ENCODE data around the gene RTF1. TPM values are rescaled to one million over a fixed set of nuclear protein-coding genes. Genes with fewer than 3 reads are reported as not detected.
"Not testable (repeated sequence)": the region's sequence is repeated elsewhere in the genome, so short reads cannot be mapped to it uniquely, and the experiment has no call there.

The RTF1 gene
- total and polyA plus RNA-seq, 8 donors = 7.9 to 17.3 (median 10.3) TPM

DNA sequence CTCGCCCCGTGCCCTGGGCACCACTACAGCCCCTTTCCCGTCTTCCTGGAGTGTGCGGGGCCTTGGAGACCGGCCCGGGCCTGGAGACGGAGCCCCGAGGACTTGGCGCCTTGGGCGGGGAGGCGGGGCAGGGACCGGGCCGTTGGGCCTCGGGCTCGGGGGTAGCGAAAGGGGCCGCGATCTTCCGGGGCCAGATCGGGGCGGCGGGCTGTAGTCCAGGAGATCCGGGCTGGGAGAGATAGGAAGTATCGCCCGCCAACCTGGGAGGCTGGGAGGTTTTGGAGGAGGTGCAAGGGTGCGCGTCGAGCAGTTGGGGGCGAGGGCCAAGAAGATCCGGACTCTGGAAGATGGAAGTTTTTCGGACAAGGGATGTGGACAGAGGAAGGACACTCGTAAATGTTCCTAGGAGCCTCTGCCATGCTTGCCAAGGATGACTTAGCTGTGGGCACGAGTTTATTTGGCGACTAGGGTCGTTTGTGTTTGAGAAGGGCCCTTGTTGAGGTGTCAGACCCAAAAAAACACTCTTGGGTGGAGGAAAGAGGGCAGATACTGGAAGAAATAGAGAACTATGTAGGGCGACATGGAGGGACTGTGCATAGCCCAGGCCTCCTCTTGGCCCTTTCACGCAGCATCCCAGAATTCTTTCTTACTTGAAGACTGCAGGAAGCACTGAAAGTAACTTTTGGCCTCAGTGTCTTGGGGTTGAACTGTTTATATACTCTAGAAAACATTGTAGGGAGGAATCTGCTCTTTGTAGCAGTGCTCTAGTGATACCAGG, 712 bp downstream of the RTF1 start:
- peaks cover 6 to 27% (median 17%) of the 10 kb centered on the region in 3 donors for H3K4me1 ChIP-seq
- ATAC-seq (peak; percentile 44 to 61 (median 52)), FAIRE-seq (no peak)

DNA sequence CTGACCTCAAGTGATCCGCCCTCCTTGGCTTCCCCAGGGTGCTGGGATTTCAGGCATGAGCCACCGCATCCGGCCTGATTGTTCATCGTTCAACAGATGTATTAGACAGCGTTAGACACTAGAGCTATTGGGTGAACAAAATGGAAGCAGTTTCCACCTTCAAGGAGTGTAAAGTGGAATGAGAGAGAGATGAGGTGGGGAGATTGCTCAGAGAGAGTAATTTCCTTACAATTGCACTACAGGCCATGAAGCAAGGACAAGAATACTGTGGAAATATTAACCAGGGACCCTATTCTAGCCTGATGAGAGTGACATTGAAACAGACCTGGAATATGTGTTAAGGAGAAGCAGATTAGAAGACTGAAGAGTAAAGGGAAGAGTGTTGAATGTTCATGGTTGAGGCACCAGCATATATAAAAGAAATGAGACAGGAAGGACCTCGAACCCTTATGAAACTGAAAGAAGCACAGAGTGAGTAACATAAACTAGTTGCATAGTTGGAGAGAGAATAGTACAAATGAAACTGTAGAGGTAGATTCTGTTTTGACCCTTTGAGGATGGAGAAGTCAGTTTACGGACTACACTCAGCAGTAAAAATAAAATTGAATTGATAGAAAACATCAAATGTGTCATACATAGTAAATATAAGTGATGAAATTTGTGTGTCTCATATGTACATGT, 7.2 kb downstream of the RTF1 start:
- FAIRE-seq (no peak), DNase-seq (no peak), ATAC-seq (no peak)
- H3K9me3 ChIP-seq = no peaks in the 10 kb centered on the region
- WGBS, 2 donors = 94 to 96% methylated on average over 7 of the region's 7 CpGs
- no peaks in the 10 kb centered on the region for H3K27me3 ChIP-seq
- H3K4me3 ChIP-seq = no peak overlapping the region
- no peaks in the 10 kb centered on the region for H3K36me3 ChIP-seq
- H3K4me1 ChIP-seq = peaks cover 0 to 6% (median 6%) of the 10 kb centered on the region in 3 donors
- intact Hi-C loops (cut with DNase I) = no loop called here
- no peak overlapping the region for H3K27ac ChIP-seq
- TF ChIP-seq, protein P1, sequence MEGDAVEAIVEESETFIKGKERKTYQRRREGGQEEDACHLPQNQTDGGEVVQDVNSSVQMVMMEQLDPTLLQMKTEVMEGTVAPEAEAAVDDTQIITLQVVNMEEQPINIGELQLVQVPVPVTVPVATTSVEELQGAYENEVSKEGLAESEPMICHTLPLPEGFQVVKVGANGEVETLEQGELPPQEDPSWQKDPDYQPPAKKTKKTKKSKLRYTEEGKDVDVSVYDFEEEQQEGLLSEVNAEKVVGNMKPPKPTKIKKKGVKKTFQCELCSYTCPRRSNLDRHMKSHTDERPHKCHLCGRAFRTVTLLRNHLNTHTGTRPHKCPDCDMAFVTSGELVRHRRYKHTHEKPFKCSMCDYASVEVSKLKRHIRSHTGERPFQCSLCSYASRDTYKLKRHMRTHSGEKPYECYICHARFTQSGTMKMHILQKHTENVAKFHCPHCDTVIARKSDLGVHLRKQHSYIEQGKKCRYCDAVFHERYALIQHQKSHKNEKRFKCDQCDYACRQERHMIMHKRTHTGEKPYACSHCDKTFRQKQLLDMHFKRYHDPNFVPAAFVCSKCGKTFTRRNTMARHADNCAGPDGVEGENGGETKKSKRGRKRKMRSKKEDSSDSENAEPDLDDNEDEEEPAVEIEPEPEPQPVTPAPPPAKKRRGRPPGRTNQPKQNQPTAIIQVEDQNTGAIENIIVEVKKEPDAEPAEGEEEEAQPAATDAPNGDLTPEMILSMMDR (IDR thresholded peaks at IDR 0.05) = no peak

More for the DNA sequence above, 712 bp downstream of the RTF1 start:
- WGBS, 2 donors = 1% methylated on average over 37 of the region's 37 CpGs
- TF ChIP-seq, protein P1 (IDR thresholded peaks at IDR 0.05) = no peak
- Histone ChIP-seq H3K36me3 (no peaks in the 10 kb centered on the region), H3K27ac (peak overlapping the region; percentile 58 to 77 (median 64)), H3K9me3 (no peaks in the 10 kb centered on the region), H3K27me3 (no peaks in the 10 kb centered on the region), H3K4me3 (peak overlapping the region; percentile 93 to 100 (median 98))
- DNase-seq = peak in 2 of 6 donors; percentile 33 to 66
- intact Hi-C loops (cut with DNase I) = no loop called here

DNA sequence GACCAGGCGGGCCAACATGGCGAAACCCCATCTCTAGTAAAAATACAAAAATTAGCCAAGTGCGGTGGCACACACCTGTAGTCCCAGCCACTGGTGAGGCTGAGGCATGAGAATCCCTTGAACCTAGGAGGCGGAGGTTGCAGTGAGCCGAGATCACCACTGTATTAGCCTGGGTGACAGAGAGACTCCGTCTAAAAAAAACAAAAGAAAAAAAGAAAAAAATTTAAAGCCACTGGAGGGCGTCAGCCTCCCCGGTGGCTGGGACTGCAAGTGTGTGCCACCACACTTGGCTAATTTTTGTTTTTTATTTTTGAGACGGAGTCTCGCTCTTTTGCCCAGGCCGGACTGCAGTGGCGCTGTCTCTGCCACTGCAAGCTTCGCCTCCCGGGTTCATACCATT, 7.9 kb downstream of the RTF1 start:
- Histone ChIP-seq H3K27ac (no peak overlapping the region), H3K27me3 (no peaks in the 10 kb centered on the region), H3K4me3 (no peak overlapping the region), H3K36me3 (no peaks in the 10 kb centered on the region), H3K9me3 (no peaks in the 10 kb centered on the region), H3K4me1 (peaks cover 0 to 6% (median 5%) of the 10 kb centered on the region in 3 donors)
- DNase-seq (no peak), FAIRE-seq (no peak), ATAC-seq (no peak)
- WGBS, 2 donors = 97 to 98% methylated on average over 14 of the region's 14 CpGs
- TF ChIP-seq, protein P1 (IDR thresholded peaks at IDR 0.05) = no peak
- intact Hi-C loops (cut with DNase I) = no loop called here

DNA sequence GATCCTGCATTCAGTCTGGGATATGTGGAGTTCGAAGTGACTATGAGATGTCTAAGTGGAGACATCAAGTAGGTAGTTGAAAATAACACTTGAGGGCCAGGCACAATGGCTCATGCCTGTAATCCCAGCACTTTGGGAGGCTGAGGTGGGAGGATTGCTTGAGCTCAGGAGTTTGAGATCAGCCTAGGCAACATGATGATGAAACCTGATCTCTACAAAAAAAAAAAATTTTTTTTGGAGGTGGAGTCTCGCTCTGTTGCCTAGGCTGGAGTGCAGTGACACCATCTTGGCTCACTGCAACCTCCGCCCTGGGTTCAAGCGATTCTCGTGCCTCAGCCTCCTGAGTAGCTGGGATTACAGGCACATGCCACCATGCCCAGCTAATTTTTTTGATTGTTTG, 9.0 kb downstream of the RTF1 start:
- FAIRE-seq; H3K4me3 ChIP-seq; DNase-seq; H3K4me1 ChIP-seq; H3K27ac ChIP-seq; H3K27me3 ChIP-seq; ATAC-seq; intact Hi-C loops (cut with DNase I); H3K9me3 ChIP-seq; H3K36me3 ChIP-seq: not testable (repeated sequence)
- 93 to 98% methylated on average over 5 of the region's 5 CpGs for WGBS, 2 donors

DNA sequence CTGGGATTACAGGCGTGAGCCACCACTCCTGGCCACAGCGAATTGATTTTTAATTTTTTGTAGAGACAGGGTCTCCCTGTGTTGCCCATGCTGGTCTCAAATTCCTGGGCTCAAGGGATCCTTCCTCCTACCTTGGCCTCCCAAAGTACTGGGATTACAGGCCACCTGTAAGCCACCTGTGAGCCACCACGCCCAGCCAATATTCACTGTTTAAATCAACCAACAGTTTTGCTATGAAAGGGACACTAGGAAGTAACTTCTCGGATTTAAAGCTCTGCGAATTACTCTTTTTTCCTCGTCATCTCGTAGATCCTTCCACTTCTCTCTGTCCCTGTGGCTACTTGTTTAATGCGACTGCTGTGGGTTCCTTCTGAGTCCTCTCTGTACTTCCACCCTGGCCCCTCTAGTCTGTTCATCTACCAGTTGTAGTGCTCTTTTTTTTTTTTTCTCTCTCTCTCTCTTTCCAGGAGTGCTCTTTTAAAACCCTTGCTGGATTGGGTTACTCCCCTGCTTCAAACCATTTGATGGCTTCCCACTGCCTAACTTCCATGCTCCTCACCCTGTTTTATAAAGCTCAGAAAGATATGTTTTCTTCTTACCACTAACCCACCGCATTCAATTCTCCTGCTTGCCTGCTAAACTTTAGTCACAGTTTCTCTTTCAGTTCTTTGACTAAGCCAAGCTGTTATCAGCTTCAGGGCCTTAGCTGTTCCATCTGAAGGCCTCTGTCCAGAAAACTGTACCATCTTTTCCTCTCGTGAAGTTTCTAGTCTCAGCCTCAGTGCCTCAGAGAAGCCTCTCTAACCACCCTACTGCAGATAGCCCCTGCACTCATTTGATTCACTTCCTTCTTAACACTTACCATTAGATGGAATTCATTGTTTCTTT, 12.4 kb downstream of the RTF1 start:
- WGBS, 2 donors = 91 to 95% methylated on average over 10 of the region's 10 CpGs
- ATAC-seq (no peak), FAIRE-seq (no peak), DNase-seq (no peak)
- TF ChIP-seq, protein P1 (IDR thresholded peaks at IDR 0.05) = no peak
- no peaks in the 10 kb centered on the region for H3K27me3 ChIP-seq
- H3K27ac ChIP-seq = no peak overlapping the region
- intact Hi-C loops (cut with DNase I) = no loop called here
- no peaks in the 10 kb centered on the region for H3K4me1 ChIP-seq
- H3K36me3 ChIP-seq = no peaks in the 10 kb centered on the region
- H3K4me3 ChIP-seq = no peak overlapping the region
- no peaks in the 10 kb centered on the region for H3K9me3 ChIP-seq
